ENCODE results near the gene MAP2K5. TPM values are rescaled to one million over a fixed set of nuclear protein-coding genes. Genes with fewer than 3 reads are reported as not detected.

MAP2K5 gene
- total RNA-seq, 1 donor from 2014 or later = 14.9 TPM

DNA sequence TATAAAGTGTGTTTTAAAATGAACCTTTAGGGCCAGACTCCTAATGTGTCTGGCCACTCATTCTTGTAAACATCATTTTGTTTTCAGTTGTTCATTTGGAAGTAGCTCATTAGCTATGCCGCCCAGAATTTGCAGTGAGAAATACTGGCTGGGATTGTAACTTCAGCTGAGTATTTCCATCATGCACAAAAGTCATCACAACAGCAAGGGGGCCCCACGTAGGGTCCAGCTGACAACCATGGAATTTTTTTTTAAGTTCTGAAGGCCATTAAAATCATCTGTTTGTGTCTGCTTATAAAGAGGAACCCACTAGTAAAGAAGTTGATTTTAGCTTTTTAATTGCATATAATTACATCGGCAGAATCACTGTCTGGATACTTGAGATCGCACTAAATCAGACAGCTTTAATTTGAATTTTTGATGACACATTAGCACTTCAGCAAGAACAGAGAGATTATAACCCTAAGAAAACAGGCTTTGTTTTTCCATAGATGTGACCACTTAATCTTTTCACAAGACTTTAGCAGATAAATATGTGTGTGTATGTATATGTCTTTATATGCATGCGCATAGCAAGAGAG lies 236.6 kb downstream of the MAP2K5 start:
- DNase-seq (ENCODE audit: low spot score) = no peak

DNA sequence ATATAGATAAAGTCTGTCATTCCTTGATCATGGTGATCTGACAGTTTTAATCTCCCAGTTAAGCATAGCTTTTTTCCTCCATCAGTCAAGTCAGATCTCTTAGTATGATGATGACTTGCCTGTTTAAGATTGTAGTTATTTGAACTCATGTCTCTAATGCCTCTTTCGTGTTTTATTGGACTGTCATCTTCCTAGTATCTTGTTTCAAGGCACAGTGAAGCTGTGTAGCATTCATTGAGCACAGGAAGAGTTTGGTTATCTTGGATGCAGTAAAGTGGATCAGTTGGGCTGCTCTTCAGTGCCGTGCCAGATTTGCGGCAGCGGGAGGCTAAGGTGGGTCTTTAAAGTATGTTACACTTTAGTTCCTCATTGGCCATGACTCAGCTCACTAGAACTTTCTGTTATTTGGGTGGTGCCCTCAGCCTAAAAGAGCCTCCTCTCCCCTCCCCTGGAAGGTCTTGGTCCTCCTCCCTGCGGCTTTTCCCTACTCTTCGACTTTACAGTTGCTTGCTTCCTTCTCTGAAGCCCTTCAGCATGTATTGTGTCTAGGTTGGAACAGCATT lies 237.1 kb downstream of the MAP2K5 start:
- DNase-seq (ENCODE audit: low spot score) = no peak

DNA sequence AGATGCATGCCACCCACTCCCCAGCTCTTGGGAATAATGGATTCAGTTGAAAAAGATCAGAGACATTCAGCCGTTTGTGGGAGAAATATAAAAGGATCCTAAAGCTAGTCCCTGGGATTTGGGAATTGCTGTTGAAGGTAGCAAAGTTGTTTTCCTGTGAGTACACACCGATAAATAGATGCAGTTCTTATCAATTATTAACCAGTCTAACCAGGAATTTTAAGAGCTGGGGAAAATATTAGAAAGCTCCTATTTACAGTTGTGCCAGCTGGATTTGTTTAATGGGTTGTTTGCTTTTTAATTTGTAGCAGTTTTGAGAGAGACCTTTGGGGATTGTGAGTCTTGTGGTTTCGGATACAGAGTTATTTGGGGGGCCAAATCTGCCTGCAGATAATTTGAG lies 238.6 kb downstream of the MAP2K5 start:
- DNase-seq (ENCODE audit: low spot score) = no peak

- no peak for DNase-seq (ENCODE audit: low spot score)
Measured at GRCh38 chr15:67781907-67782690, 239.6 kb downstream of the MAP2K5 start.

- DNase-seq (ENCODE audit: low spot score) = no peak
Measured at GRCh38 chr15:67782691-67782991, 240.1 kb downstream of the MAP2K5 start.

- no peak for DNase-seq (ENCODE audit: low spot score)
Measured at GRCh38 chr15:67783303-67783702, 240.8 kb downstream of the MAP2K5 start.

GRCh38 chr15:67784090-67784781 lies 241.7 kb downstream of the MAP2K5 start:
- no peak for DNase-seq (ENCODE audit: low spot score)

DNA sequence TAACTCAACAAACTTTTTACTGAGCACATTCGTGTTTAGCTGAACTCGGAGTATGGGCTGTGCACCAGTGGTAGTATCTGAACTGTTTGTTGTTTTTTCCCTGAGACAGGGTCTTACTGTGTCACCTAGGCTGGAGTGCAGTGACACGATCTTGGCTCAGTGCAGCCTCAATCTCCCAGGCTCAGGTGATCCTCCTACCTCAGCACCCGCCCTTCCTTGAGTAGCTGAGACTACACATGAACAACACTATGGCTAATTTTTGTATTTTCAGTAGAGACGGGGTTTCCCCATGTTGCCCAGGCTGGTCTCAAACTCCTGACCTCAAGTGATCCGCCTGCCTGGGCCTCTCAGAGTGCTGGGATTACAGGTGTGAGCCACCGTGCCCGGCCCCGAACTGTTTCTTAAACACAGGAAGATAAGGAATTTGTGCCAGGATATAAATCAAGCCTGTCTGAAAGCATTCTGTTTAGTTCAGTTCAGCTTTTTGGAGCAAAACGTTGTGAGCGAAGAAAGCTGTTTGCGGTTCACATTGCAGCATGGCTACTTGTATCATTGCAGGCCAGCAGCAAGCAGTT lies 242.4 kb downstream of the MAP2K5 start:
- DNase-seq (ENCODE audit: low spot score) = no peak

- no peak for DNase-seq (ENCODE audit: low spot score)
Measured at GRCh38 chr15:67785431-67785830, 242.9 kb downstream of the MAP2K5 start.

DNA sequence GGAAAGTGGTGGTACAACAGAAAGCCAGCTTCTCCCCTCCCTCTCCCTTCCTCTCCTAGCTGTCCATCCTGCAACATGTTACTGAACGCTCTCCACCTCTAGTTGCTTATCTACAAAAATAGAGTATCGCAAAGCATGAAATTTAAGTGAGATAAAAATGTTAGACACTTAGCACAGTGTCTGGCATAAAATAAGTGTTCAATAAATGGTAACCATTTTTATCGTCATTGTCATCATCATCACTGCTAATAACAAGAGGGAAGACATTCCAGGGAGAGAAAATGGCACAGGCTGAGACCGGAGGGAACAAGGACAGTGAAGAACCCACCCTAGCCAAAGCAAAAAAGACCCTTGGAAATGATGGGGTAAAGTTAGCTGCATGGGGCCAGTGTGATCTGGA lies 244.1 kb downstream of the MAP2K5 start:
- no peak for DNase-seq (ENCODE audit: low spot score)

DNA sequence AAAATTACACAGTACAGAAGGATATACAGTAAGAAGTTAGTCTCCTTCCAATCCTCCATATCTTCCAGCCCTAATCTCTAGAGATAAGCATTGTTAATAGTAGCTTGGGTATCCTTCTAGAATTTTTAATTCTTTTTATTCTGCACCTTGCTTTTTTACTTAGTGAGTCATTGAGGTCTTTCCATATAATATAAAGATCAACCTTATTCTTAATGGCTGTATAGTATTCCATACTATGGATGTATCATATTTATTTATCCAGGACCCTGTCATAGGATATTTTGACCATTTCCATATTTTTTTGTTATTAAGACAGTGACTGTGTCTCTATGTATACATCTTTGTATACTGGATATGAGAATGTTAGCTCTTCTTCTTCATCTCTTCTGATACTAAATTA lies 246.5 kb downstream of the MAP2K5 start:
- no peak for DNase-seq (ENCODE audit: low spot score)

- DNase-seq (ENCODE audit: low spot score) = no peak
Measured at GRCh38 chr15:67790610-67791319, 248.3 kb downstream of the MAP2K5 start.

- DNase-seq (ENCODE audit: low spot score) = no peak
Measured at GRCh38 chr15:67792250-67792942, 249.9 kb downstream of the MAP2K5 start.

DNA sequence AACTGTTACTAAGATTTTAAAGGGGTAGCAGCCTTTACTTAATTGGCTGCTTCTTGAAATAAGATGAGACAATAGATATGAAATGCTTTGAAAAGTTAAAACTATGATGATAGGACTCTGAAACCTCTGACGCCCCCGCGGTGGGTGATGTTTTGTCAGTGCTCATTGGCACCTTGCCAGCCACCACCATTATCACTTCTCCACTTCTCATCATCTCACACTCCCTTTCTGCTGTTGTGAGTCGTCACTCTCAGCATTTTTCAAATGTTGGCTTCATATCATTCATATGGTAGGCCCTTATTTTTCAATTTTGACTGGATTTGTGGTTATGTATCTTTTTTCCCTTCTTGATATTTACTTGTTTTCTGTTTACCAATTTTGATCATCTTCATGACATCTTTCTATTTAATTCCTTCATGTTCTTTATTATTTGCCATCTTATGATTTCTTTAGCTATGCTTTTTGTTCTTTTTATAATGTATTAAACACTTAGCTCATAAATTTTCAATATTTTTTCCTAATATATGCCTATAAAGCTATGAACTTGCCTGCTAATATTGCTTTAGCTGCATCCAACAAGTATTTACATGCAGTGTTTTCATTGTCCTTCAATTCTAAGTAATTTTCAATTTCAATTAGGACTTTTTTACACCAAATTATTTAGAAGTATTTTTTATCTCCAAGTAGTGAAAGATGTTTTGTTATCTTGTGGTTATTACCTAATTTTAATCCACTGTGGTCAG lies 252.5 kb downstream of the MAP2K5 start:
- DNase-seq (ENCODE audit: low spot score) = no peak

GRCh38 chr15:67796196-67797127 lies 254.0 kb downstream of the MAP2K5 start:
- DNase-seq (ENCODE audit: low spot score) = no peak

DNA sequence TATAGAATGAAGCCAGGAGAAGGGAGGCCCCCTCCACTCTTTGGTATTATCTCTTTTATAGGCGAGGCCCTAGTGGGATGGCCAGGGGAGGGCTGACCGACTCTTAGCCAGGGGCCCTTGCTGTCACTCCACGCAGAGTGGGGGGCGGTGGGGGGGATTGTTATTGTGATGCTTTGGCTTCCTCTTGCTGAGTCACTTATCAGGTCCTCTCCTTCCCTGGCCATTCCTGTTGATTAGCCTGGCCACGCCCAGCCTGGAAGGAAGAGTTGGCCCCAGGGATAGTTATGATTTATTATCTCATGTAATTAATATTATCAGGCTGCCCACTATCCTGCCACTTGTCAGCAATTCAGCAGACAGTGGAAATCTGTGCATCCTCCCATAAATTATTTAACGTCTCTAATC lies 257.3 kb downstream of the MAP2K5 start:
- DNase-seq (ENCODE audit: low spot score) = no peak

DNA sequence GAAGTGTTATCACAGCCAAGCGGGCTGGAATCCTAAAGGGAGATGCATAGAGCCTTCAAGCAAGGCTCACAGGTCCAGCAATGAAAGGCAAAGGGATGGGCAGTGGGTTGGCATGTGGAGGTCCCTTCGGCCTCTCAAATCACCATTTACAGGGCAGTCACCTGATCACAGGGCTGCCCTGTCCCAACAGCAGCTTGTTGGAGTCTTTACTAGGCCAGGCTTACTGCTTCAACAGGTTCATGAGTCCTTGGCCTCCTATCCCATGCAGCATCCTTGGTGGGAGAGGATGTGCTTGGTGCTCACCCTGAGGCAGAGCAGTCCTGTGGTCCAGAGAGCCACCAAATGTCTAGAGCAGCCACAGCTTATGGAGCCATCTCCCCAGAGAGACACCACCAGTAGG lies 258.6 kb downstream of the MAP2K5 start:
- DNase-seq (ENCODE audit: low spot score) = no peak

DNA sequence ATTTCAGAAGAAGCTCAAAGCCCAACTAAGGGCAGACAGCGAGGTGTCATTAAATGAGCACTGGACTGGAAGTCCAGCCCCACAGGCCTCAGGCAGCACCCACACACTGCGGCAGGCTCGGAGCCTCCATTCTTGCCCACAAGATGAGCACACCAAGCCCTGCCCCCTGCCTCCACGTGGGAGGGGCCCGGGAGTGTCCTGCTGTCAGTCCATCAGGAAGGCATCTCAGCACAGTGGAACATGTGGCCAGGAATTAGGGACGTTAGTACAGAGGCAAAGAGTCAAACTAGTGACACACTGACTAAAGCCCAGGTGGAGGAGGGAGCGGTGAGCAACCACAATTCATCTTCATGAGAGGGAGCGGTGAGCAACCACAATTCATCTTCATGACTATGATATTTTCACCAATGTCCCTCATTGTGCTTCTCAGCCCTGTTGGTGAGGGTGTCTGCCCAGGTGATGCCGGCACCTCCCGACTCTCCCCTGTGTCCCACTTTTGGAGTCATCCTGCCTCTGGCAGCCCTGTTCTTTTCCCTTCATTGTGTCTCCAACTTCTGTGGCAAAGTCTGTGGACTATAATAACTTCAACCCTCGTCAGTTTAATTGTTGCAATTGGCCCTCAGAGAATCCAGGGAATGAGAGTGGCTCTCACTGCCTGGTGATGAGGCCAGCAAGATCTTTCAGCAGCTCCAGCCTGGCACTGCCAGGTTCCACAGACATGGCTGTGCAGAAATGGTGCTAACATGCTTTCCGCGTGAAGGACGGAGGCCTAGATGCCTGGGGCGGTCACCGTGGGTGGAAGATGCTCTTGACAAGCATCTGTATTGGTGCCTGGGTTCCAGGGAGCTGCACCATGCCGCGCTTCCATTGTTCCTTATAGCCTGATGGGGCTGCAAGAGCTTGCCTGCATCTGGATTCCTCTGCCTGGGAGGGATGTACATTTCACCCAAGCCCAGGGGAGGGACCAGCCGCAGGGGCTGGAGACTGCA lies 259.7 kb downstream of the MAP2K5 start:
- DNase-seq (ENCODE audit: low spot score) = no peak

Measured in mesenteric fat pad (tissue), 1 donor.